Measurements from ENCODE around the gene GEMIN7. TPM values are rescaled to one million over a fixed set of nuclear protein-coding genes. Genes with fewer than 3 reads are reported as not detected.

Gene GEMIN7
- total and polyA plus RNA-seq, 2 of the 13 experiments (the other 11 are each of a cell fraction or from before 2014, with no cell fraction given), result 24.1 to 30.6 TPM

DNA sequence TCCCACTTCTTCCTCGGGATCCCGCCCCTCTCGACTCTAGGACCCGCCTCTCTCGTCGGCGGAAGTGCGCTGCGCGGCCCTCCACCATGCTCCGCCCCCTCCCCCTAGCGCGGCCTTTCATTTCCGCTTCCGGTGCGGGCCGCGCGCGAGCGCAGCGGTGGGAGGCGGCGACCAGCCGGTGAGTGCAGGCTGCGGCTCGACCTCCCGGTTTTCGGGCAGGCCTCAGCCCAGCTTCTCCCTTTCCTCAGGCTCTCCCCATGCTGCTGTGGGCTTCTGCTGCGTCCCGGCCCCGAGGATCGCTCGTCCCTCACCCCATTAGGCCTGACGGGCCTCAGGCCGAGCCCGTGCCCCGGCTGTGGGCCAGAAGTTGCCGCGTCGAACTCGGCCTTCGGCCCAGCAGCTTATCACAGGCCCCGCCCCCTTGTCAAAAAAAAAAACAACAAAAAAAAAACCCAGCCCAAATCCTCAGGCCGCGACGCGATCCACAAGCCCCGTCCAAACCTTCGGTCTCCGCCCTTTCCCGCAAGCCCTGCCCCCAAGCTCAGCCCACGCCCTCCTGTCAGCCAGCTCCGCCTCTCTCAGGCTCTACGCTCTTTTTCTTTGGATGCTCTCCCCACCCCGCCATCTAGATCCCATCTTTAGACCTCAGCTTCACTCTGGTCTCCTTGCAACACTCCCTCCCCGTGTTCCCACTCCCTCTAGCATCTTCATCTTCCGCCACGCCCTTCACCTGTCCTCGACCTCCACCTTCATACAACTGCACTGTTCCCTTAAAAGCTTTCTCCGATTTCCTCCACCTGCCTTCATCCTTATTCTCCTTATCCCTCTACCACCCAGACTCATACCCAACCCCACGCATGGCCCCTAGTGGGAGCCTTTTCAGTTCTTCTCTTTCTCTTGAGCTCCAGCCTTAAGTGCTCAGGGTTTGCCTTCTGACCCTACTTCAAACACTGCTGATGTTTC is 39.8 kb upstream of the GEMIN7 start, which contains the start of gene CLASRP (continued):
- TF ChIP-seq, protein P1, sequence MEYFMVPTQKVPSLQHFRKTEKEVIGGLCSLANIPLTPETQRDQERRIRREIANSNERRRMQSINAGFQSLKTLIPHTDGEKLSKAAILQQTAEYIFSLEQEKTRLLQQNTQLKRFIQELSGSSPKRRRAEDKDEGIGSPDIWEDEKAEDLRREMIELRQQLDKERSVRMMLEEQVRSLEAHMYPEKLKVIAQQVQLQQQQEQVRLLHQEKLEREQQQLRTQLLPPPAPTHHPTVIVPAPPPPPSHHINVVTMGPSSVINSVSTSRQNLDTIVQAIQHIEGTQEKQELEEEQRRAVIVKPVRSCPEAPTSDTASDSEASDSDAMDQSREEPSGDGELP (IDR thresholded peaks at IDR 0.05; ENCODE audit: borderline replicate concordance, low read depth), result peak; percentile 17; the same call in 1 of the 2 replicates
- TF ChIP-seq HES4 (CRISPR knock-in tag; IDR thresholded peaks at IDR 0.05; ENCODE audit: borderline replicate concordance) (0 out of 2 replicates have a peak, but pooled peaks have one; percentile 94), SP5 (CRISPR knock-in tag; IDR thresholded peaks at IDR 0.05; ENCODE audit: borderline replicate concordance, low read depth) (peak; percentile 48; the same call in 1 of the 2 replicates), PAX8 (CRISPR knock-in tag; IDR thresholded peaks at IDR 0.05; ENCODE audit: borderline replicate concordance) (no peak), MIER3 (CRISPR knock-in tag; IDR thresholded peaks at IDR 0.05; ENCODE audit: borderline replicate concordance) (0 out of 2 replicates have a peak, but pooled peaks have one; percentile 41), ZBTB38 (CRISPR knock-in tag; IDR thresholded peaks at IDR 0.05) (peak; percentile 79; the same call in 1 of the 2 replicates), FOXK1 (CRISPR knock-in tag; IDR thresholded peaks at IDR 0.05; ENCODE audit: borderline replicate concordance, low read depth) (peak; percentile 48), ZNF879 (CRISPR knock-in tag; IDR thresholded peaks at IDR 0.05) (no peak), ZNF205 (CRISPR knock-in tag; IDR thresholded peaks at IDR 0.05) (no peak), NFYC (CRISPR knock-in tag; IDR thresholded peaks at IDR 0.05) (no peak), THAP11 (CRISPR knock-in tag; IDR thresholded peaks at IDR 0.05) (peak; percentile 91), IRX3 (CRISPR knock-in tag; IDR thresholded peaks at IDR 0.05; ENCODE audit: borderline replicate concordance, low read depth) (no peak), HMG20B (CRISPR knock-in tag; conservative IDR thresholded peaks at IDR 0.05) (no peak), ZFP82 (CRISPR knock-in tag; IDR thresholded peaks at IDR 0.05; ENCODE audit: borderline replicate concordance) (peak; percentile 79; the same call in 1 of the 2 replicates), PRMT3 (CRISPR knock-in tag; IDR thresholded peaks at IDR 0.05; ENCODE audit: borderline replicate concordance, low read depth) (no peak), EED (CRISPR knock-in tag; IDR thresholded peaks at IDR 0.05) (no peak)
- TF ChIP-seq, protein P2, sequence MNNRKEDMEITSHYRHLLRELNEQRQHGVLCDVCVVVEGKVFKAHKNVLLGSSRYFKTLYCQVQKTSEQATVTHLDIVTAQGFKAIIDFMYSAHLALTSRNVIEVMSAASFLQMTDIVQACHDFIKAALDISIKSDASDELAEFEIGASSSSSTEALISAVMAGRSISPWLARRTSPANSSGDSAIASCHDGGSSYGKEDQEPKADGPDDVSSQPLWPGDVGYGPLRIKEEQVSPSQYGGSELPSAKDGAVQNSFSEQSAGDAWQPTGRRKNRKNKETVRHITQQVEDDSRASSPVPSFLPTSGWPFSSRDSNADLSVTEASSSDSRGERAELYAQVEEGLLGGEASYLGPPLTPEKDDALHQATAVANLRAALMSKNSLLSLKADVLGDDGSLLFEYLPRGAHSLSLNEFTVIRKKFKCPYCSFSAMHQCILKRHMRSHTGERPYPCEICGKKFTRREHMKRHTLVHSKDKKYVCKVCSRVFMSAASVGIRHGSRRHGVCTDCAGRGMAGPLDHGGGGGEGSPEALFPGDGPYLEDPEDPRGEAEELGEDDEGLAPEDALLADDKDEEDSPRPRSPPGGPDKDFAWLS (CRISPR knock-in tag; IDR thresholded peaks at IDR 0.05; ENCODE audit: borderline replicate concordance), result no peak
- TF ChIP-seq, protein P3, sequence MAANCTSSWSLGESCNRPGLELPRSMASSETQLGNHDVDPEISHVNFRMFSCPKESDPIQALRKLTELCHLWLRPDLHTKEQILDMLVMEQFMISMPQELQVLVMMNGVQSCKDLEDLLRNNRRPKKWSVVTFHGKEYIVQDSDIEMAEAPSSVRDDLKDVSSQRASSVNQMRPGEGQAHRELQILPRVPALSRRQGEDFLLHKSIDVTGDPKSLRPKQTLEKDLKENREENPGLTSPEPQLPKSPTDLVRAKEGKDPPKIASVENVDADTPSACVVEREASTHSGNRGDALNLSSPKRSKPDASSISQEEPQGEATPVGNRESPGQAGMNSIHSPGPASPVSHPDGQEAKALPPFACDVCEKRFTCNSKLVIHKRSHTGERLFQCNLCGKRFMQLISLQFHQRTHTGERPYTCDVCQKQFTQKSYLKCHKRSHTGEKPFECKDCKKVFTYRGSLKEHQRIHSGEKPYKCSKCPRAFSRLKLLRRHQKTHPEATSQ (CRISPR knock-in tag; IDR thresholded peaks at IDR 0.05; ENCODE audit: borderline replicate concordance), result no peak
